ENCODE data around the gene BRCC3.

The BRCC3 gene

DNA sequence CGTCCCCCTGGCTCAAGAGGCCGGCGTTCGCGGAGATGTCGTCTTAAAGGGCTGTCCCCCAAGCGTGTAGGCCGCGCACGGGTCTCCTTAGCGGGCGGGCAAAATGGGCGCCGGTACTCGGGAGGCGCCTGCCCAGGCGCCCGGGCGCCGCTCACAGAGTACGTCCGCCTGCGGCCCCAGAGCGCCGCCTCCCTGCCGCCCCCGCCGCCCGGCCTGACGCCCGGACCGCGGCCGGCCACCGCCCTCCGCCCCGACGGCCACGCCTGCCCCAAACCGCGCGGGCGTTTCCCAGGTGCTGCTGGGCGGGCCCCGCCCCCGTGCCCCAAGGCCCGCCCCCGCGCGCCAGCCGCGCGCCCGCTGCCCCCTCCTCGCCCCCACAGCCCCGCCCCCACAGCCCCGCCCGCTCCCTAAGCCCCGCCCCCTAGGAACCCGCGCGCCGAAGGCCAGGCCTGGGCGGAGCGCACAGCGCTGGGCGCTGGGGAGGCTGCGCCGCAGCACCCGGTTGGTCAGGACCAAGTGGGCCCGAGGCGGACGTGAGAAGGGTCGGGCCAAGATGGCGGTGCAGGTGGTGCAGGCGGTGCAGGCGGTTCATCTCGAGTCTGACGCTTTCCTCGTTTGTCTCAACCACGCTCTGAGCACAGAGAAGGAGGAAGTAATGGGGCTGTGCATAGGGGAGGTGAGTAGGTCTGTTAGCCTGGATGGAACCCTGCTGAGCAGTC lies at the start of gene BRCC3, which contains the start of the genes CMC4 and MTCP1:
BRCC3 (plus strand) TSS at position 534 of the 719 bp plus-strand sequence; CDS start at position 554, 20 bp downstream.
CMC4 (minus strand) TSS at position 162 of the 719 bp plus-strand sequence. CDS start 7,113 bp downstream, outside the sequence.
MTCP1 (minus strand) TSS at position 162 of the 719 bp plus-strand sequence. CDS start 5,126 bp downstream, outside the sequence.
- peak; percentile 87 to 99 (median 93) for DNase-seq

DNA sequence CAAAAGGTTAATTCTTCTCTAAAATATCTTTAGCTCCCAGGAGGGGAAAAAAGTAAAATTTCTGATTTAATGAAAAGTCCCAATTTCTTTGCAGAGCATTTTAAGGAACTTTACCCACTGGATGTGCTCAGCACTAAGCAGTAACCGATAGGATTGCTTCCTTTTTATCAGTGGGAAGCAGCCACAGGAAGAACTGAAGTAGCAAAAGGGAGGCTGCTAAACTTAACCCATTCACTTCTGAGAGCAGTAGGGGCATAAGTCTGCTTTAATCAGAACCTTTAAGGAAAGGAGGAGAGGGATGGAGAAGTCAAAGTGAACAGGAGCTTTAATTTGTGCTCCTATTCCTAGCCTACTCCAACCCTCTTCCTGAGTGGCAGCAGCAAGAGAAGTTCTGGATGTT lies 48.7 kb upstream of the BRCC3 start, which contains the start of gene F8:
F8 (minus strand) TSS at position 139 of the 400 bp plus-strand sequence. CDS start 171 bp downstream, outside the sequence.
- no peak for DNase-seq

- no peak for DNase-seq
These were observed 47.1 kb upstream of the BRCC3 start for GRCh38 chrX:155023907-155024833.

DNA sequence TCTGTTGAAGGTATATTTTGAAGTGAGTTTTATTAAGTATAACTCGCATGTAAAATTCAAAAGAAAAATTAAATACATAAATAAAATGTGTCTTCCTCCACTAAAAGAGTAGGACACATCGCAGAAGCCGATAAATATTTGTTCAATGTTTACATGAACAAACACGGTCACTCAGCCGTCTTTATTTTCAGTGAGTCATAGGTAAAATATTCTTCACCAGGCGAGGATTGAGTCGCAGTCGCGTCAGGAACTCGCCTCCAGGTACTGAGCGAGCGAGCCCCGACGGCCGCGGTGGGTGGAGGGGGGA lies 44.9 kb upstream of the BRCC3 start:
- no peak for DNase-seq

GRCh38 chrX:155026727-155027508 lies 44.4 kb upstream of the BRCC3 start, which contains the start of gene FUNDC2:
Gene FUNDC2 (plus strand): TSS chrX:155026844. CDS start chrX:155026939, 95 bp downstream.
- DNase-seq = peak; percentile 97 to 98 (median 97)

- peak; percentile 20 to 64 (median 54) for DNase-seq
These were observed 43.7 kb upstream of the BRCC3 start for GRCh38 chrX:155027509-155028066.

- peak in 2 of 3 experiments; percentile 15 to 59 for DNase-seq
These were observed 43.2 kb upstream of the BRCC3 start for GRCh38 chrX:155028129-155028528.

GRCh38 chrX:155028877-155029291 lies 42.4 kb upstream of the BRCC3 start:
- DNase-seq = no peak

DNA sequence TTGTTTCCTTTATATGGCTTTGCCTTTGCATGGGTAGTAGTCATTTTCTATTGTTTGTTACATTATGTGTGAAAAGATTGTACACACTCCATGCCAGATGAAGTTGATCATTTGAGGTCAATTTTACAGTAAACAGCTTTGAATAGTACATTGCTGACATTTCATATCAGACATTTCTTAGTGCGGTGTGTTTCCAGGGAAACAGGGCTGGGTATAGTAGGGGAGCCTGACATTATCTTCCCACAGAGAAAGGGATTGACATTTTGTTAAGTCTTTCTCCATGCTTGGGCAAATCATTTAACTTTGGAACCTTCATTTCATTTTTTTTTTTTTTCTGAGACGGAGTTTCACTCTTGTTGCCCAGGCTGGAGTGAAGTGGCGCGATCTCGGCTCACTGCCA lies 39.7 kb upstream of the BRCC3 start:
- DNase-seq = no peak

- no peak for DNase-seq
These were observed 35.6 kb upstream of the BRCC3 start for GRCh38 chrX:155035688-155036087.

- DNase-seq = no peak
These were observed 25.0 kb upstream of the BRCC3 start for GRCh38 chrX:155046129-155046810.

DNA sequence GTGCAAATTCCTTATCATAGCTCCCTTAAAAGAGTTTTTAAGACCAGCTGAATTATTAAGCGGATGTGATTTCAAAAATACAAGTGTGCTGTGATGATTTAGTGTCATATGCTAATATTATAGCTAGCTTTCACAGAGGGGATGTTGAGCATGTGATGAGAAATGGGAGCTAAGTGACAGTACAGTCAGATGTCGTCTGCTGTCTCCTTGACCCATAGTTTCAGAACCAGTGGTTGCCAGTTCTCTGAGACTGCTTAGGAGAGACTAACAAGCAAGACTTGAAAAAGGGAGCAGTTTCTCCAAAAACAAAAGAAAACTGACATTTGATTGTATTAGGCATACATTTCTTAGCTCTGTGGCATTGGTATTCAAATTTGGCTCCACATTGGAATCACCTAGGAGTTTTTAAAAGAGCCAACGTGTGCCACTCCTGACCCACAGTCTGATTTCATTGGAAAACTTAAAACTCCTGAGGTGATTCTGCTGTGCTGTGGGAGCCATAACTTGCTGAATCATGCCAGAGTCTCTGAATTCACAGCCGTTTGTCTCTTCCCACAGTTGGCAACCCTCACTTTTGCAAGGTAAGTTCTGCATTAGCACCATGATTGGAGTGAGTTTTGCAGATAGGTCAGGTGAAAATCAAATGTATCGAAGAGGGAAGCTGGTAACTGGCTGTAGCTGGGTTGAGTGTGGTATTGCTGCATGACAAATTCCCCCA lies 24.3 kb upstream of the BRCC3 start:
- DNase-seq = no peak

GRCh38 chrX:155048977-155049619 lies 22.2 kb upstream of the BRCC3 start:
- peak in 2 of 3 experiments; percentile 32 to 39 for DNase-seq

- DNase-seq = no peak
These were observed 18.4 kb upstream of the BRCC3 start for GRCh38 chrX:155052738-155053498.

DNA sequence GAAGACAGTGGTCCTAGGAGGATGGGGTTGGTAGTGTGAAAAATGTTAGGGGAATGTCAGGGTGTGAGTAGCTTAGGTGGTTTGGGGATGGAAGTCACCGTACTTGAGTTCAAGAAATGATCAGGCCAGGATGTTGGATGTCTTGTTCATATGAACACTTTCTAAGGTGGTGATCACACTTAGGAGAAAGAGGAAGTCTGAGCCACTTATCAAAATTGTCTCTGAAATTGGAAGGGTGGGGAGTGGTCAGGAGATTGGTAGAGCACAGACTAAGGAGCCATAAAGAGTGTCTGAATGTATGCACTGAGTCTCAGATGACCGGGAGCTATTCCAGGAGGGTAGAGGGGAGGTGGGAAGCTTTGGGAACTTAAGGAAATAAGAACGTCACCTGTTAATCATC lies 17.7 kb upstream of the BRCC3 start:
- DNase-seq = no peak

DNA sequence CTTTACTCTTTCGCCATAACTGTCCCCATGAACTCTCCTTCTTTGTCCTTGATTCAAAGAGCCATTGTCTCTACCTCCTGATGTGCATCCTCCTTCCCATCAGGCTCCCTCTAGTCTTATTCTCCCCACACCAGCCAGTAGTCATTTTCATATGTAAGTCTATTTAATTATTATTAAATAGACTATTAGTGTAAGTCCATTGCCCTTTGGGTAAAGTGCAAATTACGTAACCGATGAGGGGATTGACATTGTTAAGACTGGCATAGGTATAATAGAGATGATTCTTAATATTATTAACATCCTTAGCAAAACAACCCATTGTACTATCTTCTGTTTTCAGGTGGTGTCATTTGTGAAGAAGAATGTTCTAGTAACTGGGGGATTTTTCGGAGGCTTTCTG lies 17.1 kb upstream of the BRCC3 start:
- DNase-seq = no peak

DNA sequence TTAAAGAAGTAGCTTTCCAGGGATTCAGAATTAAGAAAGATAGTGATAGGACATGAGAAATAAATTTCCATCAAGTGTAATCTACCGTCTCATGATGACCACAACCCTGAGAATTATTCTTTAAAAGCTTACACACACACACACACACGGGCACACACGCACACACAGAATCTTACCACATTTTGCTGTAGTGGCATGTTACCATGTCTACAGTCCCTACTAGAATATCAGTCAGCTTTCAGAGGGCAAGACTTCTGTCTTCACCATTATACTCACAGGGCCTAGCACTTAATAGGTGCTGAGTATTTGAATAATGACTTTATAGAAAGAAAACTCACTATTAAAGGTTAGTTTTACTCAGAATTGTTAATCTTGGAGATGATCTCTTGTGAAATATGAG lies 15.8 kb upstream of the BRCC3 start:
- no peak for DNase-seq

DNA sequence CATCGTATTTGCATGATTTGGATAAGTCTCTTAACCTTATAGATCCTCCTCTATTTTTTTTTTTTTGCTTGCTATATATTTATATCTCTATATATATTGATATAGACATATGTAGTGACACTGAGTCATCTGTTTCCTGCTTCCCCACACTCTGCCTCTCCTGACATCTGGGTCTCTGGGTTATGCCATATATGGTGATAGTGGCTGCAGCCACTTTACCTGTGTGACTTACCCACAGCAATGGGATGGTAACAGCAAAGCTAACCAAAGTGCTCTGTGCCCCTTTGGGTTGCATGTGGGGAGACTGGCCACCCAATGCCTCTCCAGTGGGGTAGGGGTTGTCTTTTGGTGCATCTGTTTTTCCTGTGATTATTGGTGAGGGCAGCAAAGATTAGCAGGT lies 14.8 kb upstream of the BRCC3 start:
- no peak for DNase-seq
